ENCODE results near the gene PEAK3.

PEAK3 gene

GRCh38 chr19:2296141-2296540 is 14.2 kb upstream of the PEAK3 start:
- H3K4me3 ChIP-seq (ENCODE audit: low read depth, low read length) = no peak overlapping the region
- TF ChIP-seq CTCF (IDR thresholded peaks at IDR 0.05; ENCODE audit: control insufficient read depth, extremely low read depth, insufficient read depth) = no peak
- no peak for DNase-seq (ENCODE audit: low read depth)

GRCh38 chr19:2294687-2295335 is 12.8 kb upstream of the PEAK3 start:
- TF ChIP-seq CTCF (IDR thresholded peaks at IDR 0.05; ENCODE audit: control insufficient read depth, extremely low read depth, insufficient read depth) = no peak
- H3K4me3 ChIP-seq (ENCODE audit: low read depth, low read length) = no peak overlapping the region
- DNase-seq (ENCODE audit: low read depth) = no peak

GRCh38 chr19:2291185-2291751 is 9.3 kb upstream of the PEAK3 start:
- DNase-seq (ENCODE audit: low read depth) = no peak
- H3K4me3 ChIP-seq (ENCODE audit: low read depth, low read length) = 0 out of 2 replicates have a peak overlapping the region, but pooled peaks have one; percentile 7

GRCh38 chr19:2290441-2291184 is 8.6 kb upstream of the PEAK3 start:
- no peak for DNase-seq (ENCODE audit: low read depth)
- no peak for TF ChIP-seq CTCF (IDR thresholded peaks at IDR 0.05; ENCODE audit: control insufficient read depth, extremely low read depth, insufficient read depth)
- no peak overlapping the region for H3K4me3 ChIP-seq (ENCODE audit: low read depth, low read length)

More at GRCh38 chr19:2291185-2291751, 9.3 kb upstream of the PEAK3 start:
- no peak for TF ChIP-seq CTCF (IDR thresholded peaks at IDR 0.05; ENCODE audit: control insufficient read depth, extremely low read depth, insufficient read depth)

- H3K4me3 ChIP-seq (ENCODE audit: low read depth, low read length) = no peak overlapping the region
- DNase-seq (ENCODE audit: low read depth) = no peak
- TF ChIP-seq CTCF (IDR thresholded peaks at IDR 0.05; ENCODE audit: control insufficient read depth, extremely low read depth, insufficient read depth) = no peak
Observed at GRCh38 chr19:2289714-2290435, 7.9 kb upstream of the PEAK3 start.

- TF ChIP-seq CTCF (IDR thresholded peaks at IDR 0.05; ENCODE audit: control insufficient read depth, extremely low read depth, insufficient read depth) = no peak
- DNase-seq (ENCODE audit: low read depth) = no peak
- no peak overlapping the region for H3K4me3 ChIP-seq (ENCODE audit: low read depth, low read length)
Observed at GRCh38 chr19:2288818-2289713, 7.1 kb upstream of the PEAK3 start.

Measured in LNCaP clone FGC (cell line).